GM18867 (cell line): ENCODE data around the gene PXDN.
"Not testable (repeated sequence)": the region's sequence is repeated elsewhere in the genome, so short reads cannot be mapped to it uniquely, and the experiment has no call there.

Experiments
- ATAC-seq: cut with Tn5 transposase; IDR thresholded peaks from one replicate; pipeline ENCODE4 v1.9.1; 2021; ENCODE audit warnings: mild to moderate bottlenecking, moderate library complexity; ENCODE audit not compliant: unreplicated experiment

PXDN gene

GRCh38 chr2:1744446-1745170 is at the start of gene PXDN:
PXDN (minus strand) TSS chr2:1744515; CDS start chr2:1744455, 60 bp downstream.
- no peak for ATAC-seq

DNA sequence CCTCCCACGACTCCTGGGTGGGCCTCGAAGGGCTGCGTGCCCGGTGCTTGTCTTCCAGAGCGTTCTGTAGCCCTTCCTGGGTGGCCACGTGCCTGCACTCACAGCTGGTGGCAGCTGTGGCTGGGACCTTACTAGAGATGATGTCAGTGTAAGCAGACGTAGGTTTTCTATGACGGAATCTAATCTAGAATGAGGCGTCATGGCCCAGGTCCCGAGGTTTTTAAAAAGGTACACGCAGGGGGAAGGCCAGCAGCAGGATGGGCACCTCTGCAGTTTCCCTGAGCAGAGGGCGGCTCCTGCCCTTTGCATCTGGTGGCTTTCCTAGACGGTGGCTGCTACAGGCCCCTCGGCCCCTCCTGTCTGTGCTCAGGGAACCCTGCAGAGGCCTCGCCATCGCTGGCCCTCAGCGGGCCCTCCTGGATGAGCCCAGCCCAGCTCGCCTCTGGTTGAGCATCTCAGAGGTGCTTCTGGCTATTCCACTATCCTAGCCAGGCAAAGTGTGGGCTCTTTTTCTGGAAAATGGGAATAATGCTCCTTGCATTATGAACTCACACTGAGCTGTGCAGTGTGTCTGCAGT is 49.6 kb upstream of the PXDN start:
- no peak for ATAC-seq

DNA sequence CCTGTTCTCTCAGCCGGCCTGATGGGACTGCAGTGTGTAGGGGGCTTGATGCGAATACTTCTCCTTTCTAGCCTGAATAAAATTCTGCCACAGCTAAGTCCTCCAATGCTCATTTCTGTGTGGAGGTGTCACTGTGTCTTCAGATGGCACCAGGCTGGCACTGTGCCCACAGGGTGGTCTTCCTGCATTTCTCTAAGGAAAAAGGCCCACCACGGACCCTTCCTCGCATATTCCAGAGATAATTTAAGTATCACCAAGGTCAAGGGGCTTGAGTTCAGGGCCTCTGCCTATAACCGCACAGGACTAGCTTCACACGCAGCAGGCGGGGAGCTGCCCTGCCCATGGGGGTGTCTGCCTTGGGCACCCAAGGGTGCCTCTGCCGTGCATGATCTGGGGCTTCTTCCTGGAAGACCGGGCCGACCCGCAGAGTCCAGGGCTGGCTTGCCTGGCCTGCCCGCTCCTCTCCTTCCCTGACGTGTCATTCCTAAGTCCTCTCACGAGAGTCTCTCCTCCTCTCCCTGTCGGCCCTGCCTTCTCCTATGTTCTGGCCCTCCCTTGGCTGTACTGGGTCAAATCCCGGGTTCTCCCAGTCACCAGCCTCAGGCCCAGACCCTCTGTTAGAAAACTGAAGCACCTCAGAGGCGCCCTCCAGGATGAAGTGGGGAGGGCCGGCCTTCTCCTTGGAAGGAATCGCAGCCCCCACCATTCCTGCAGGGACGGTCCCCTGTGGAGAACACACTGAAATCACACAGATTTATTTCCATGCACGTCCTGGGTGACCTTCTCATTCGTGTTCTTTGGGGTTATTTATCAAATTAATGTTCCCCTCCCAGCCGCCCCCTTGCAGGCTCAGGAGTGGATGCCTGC is 48.9 kb upstream of the PXDN start:
- no peak for ATAC-seq

- no peak for ATAC-seq
These were observed 47.5 kb upstream of the PXDN start for GRCh38 chr2:1791685-1792435.

DNA sequence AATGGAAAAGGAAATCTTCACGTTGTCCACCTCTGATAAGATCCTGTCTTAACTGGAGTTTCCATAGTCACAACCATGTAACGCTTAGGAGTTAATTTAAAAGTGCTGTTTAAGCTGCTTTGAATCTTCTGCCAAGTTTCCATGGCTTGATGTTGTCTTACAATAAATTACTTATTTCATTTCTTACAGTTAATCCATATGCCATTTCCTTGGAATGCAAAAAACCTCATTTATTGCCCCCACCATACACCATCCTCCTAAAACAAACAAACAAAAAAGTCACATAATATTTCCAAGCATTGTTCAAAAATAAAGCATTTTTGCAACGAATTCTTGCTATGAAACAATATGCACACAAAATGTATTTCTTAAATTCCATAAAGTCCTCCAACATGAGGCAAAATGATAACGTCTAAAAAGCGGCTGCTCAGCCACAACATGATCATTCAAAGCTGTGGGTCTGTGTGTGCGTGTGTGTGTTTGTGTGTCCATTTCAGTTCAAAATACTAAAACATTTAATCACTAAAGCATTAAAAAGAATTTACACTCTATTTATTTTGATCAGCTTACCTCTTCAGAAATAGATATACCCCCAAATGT is 46.8 kb upstream of the PXDN start:
- no peak for ATAC-seq

GRCh38 chr2:1790473-1790872 is 46.2 kb upstream of the PXDN start:
- no peak for ATAC-seq

GRCh38 chr2:1789610-1790009 is 45.3 kb upstream of the PXDN start:
- ATAC-seq = no peak

GRCh38 chr2:1788478-1788959 is 44.2 kb upstream of the PXDN start:
- ATAC-seq = no peak

DNA sequence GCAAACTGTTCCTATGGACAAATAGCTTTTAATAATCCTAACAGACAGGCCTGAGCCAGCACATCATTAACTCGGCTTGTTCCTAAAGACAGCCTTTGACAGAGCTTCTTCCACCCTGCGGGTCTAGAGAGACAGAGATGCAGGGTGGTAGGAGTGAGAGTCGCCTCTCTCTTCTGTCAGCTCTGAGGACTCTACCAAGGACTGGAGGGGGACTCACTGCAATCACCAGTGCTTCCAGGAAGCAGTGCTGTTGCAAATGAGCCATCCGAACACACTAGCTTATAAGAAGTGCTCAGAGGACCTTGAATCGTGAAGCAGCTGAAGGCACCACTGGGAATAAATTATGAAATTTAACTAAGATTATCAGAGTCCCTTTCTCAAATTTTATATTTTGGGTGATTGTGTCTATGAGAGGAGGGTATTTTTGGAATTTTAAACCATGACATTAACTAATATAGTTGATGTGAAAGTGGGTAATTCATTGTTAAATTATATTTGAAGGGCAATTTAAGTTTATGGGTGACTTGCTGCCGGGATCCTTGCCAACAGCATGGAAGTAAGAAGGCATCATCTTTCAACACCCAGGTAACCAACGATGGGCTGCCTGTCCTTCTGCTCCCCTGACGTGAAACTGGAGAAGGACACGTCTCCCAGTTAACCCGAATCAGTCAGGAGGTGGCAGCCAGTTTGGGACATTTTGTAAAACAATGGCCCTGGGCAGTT is 43.6 kb upstream of the PXDN start:
- ATAC-seq = no peak

DNA sequence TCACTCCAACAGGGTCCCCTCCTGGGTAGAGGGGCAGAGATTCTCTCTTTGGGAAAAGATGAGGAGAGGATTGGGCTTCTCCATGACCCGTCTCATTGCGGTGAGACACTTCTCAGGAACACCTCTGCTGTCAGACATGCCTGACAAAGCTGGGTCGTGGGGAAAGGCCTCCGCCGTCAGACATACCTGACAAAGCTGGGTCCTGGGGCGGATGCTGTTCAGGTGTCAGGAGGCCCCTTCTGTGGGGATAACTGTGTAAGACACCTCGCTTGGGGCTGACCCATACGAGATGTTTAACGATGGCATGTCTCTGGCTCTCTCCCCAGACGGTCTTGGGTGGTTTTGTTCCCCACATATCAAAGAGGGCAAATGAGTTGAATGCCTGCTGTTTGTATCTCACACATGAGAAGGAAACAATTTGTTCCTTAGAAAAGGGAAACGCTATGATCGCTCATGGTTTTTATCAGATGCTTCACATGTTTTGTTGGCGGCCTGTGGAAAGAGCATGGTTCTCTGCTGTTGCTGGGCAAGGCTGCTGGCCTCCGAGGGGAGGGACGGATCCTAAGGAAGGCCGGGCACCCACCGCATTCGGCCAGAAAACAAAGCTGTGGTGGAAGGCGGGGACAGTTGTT is 40.8 kb upstream of the PXDN start:
- no peak for ATAC-seq

- ATAC-seq = no peak
These were observed 39.8 kb upstream of the PXDN start for GRCh38 chr2:1784087-1784486.

DNA sequence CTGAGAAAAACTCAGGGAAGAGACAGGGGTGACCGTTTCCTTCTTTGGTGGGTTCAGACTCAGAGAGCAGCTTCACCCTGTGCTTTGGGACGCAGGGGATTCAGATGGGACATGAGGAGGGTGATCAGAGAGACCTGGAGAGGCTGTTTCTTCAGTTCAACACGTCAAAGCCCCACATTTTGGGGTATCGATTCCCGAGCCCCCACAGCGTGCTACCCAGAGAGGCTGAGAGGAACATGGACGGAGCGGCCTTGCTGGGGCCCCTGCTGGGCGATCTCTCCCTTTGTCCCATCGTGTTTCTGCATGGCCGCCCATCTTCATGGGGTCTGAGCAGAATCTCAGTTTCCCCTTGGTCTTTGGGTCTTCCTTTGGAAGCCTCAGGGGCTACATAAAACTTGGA is 38.2 kb upstream of the PXDN start:
- no peak for ATAC-seq

DNA sequence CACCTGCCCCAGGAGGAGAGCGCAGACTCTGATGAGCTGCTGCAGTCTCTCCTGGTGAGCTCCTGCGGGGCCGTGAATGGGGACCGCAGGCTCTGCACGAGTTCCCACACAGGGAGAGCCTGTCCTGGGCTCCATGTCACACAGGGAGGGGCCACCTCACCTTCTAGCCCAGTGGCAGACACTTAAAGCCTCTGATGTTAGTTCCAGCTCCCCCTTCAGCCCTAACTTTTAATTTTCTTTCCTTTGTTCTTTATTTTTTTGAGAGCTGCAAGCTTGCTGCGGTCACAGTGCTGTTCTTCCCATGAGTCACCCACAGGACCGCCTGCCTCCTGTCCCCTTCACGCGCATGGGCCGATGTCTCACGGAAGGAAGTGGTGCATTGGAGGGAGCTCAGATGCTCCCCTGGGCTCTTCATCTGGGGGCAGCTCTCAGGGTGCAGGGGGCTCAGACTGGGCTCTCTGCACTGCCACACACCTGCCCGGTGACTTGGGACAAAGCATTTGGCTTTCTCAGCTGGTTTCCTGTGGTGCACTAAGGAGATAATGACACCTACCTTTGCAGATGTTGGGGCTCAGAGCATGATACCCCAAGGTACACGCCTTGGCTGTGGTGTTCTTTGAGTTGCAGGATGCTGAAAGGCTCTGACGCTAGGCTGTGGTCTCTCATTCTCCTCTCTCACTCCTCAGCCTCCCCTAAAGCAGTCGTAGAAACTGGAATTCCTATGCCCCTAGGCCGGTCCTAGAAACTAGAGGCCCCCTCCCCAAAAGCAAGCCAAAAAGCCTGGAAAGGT is 37.2 kb upstream of the PXDN start:
- no peak for ATAC-seq

DNA sequence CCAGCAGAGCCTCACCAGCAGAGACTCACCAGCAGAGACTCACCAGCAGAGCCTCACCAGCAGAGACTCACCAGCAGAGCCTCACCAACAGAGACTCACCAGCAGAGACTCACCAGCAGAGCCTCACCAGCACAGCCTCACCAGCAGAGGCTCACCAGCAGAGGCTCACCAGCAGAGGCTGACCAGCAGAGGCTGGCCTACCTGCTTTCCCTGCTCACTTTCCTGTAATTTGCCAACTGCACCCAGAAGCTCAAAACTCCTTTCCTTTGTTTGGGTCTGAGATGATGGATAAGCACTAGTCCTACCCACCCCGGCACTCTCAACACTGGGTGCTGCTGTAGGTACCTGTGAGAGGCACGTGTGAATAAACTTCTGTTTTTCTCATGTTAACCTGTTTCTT is 36.4 kb upstream of the PXDN start:
- no peak for ATAC-seq

DNA sequence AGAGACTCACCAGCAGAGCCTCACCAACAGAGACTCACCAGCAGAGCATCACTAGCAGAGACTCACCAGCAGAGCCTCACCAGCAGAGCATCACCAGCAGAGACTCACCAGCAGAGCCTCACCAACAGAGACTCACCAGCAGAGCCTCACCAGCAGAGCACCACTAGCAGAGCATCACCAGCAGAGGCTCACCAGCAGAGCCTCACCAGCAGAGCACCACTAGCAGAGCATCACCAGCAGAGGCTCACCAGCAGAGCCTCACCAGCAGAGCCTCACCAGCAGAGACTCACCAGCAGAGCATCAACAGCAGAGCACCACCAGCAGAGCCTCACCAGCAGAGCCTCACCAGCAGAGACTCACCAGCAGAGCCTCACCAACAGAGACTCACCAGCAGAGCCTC is 35.7 kb upstream of the PXDN start:
- ATAC-seq = not testable (repeated sequence)

- ATAC-seq = no peak
These were observed 34.3 kb upstream of the PXDN start for GRCh38 chr2:1778566-1778965.

DNA sequence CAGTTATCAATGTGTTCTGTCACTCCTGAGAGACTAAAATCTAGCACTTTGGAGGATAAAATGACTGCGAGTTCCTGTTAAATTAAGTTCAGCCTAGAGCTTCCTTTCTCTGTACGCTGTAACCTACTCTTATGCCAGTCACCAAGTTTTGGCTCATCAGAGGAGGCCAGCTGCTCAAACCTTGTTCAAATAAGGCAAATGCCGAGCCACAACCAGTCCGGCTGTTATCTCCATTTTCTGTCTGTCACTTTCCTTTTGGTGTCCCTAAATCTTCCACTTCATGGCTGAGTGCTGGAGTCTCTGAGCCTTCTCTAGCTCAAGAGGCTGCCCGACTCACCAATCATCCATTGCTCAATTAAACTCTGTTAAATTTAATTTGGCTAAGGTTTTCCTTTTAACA is 33.5 kb upstream of the PXDN start:
- no peak for ATAC-seq

DNA sequence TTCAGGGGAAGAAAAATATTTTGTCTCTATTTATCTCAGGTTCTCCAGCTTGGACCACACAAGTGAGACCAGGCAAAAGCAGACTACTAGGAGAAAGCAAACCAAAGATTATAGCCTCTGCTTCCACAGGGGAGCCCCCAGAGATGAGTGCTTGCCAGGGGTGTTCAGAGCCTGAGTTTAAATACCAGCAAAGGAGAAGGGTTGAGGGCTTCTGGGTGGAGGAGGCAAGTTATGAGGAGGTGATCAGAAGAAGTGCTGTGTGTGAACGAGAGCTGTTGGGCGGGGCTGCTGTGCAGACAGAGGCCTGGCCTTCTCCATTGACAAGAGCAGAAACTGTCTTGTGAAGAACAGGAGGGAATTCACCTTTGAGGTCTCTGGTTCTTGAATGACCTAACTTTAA is 32.8 kb upstream of the PXDN start:
- ATAC-seq = no peak
